Astrocyte of the cerebellum (primary cell): ENCODE results near the gene TSPYL1.

Experiments used
- DNase-seq: peaks from one replicate; pipeline ENCODE4 v3.0.0-alpha.2; 2011; ENCODE audit warnings: low read depth
- H3K4me3 ChIP-seq: 2 replicates; pipeline ENCODE4 v1.5.1; 2011; ENCODE audit warnings: mild to moderate bottlenecking, low read depth, low read length, moderate library complexity
- in situ Hi-C: cut with HindIII; loops from 2 replicates; pipeline ENCODE4 v1.10.0; 2017; ENCODE audit warnings: low sequenced_read_pairs
- TF ChIP-seq, protein P1 (sequence below): IDR thresholded peaks from 2 replicates; pipeline ENCODE4 v1.5.1; 2012; ENCODE audit warnings: low read length, low read depth, moderate library complexity, mild to moderate bottlenecking; ENCODE audit errors: missing control alignments

Gene TSPYL1

DNA sequence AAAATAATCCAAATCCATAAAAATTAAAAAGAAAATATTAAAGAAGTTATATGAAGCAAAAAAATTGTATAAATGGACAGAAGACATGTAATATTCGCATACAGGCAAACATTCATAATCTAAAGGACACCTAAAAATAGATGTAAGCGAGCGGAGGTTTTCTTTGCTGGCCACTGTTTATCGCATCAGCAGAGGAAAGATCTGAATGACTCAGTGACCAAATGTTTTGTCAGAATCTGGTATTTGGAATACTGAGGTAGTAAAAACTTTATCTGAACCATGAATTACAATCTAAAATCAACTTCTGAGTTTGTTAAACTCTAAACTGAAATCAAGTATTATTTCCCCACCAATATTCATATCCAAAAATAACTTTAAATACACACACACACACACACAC lies 33.6 kb downstream of the TSPYL1 start:
- TF ChIP-seq, protein P1, sequence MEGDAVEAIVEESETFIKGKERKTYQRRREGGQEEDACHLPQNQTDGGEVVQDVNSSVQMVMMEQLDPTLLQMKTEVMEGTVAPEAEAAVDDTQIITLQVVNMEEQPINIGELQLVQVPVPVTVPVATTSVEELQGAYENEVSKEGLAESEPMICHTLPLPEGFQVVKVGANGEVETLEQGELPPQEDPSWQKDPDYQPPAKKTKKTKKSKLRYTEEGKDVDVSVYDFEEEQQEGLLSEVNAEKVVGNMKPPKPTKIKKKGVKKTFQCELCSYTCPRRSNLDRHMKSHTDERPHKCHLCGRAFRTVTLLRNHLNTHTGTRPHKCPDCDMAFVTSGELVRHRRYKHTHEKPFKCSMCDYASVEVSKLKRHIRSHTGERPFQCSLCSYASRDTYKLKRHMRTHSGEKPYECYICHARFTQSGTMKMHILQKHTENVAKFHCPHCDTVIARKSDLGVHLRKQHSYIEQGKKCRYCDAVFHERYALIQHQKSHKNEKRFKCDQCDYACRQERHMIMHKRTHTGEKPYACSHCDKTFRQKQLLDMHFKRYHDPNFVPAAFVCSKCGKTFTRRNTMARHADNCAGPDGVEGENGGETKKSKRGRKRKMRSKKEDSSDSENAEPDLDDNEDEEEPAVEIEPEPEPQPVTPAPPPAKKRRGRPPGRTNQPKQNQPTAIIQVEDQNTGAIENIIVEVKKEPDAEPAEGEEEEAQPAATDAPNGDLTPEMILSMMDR: no peak
- DNase-seq: peak; percentile 43
- in situ Hi-C loops: no loop called here
- no peak overlapping the region for H3K4me3 ChIP-seq

DNA sequence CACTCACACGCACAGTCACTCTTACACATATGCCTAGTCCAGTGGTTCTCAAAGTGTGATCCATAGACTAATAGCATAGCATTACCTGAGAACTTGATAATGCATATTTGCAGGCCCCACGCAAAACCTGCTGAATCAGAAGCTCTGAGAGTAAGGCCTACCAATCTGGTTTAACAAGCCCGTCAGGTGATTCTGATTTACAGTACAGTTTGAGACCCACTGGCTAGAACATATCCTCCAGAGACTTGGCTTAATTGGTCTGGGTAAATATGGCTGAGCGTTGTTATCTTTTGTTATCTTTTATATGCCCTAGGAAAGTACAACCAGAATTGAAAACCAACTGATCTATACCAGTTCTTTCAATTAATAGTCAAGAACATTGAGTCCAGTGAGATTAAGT lies 35.4 kb downstream of the TSPYL1 start:
- no peak overlapping the region for H3K4me3 ChIP-seq
- no peak for DNase-seq
- TF ChIP-seq, protein P1: no peak
- in situ Hi-C loops: no loop called here

DNA sequence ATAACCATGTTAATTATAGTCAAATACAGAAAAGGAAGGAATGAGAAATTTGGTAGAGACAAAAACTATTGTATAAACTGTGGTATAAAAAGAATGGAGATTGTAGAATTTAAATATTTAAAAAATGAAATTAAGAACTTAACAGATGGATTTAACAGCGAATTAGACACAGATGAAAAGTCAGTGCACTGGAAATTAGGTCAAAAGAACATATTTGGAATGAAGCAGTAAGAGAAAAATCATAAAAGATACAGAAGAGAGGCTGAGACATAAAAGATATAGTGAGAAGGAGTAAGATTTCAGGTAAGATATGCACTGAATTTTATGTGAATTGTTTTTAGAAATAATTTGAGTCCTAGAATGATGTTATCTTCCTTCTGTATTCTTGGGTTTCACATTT lies 39.9 kb downstream of the TSPYL1 start:
- no peak overlapping the region for H3K4me3 ChIP-seq
- TF ChIP-seq, protein P1: no peak
- DNase-seq: no peak
- in situ Hi-C loops: no loop called here

DNA sequence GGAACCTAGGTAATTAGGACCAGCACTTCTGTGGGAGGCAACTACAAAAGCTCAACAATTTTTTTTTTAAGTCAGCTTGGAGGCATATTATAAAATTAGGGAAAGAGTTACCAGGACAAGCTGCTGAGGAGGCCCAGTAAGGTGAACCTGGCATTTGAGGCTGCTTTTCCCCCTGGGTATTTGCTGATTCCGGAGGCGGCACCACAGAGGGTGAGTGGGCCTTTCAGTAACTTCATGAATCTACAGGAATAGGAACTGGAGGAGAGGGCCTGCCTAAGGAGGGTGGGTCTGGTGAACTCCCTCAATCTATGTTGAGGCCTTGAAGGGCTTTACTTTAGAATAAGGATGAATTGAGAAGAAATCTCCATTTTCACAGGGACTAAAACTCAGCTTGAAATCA lies 40.5 kb downstream of the TSPYL1 start:
- in situ Hi-C loops: no loop called here
- H3K4me3 ChIP-seq: no peak overlapping the region
- TF ChIP-seq, protein P1: no peak
- no peak for DNase-seq

DNA sequence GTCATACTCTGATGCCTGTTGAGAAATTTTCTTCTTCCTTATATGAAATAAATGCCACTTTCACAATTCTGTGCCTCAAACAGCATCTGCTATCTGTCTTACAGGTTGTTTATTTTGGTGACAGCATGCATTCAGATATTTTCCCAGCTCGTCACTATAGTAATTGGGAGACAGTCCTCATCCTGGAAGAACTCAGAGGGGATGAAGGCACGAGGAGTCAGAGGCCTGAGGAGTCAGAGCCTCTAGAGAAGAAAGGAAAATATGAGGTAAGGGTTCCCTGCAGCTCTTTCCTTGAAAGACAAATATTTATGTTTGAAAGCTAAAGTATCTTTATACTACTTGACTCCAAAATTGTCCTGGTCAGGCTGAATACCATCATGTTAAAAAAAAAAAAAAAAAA lies 41.6 kb downstream of the TSPYL1 start:
- in situ Hi-C loops: no loop called here
- no peak overlapping the region for H3K4me3 ChIP-seq

DNA sequence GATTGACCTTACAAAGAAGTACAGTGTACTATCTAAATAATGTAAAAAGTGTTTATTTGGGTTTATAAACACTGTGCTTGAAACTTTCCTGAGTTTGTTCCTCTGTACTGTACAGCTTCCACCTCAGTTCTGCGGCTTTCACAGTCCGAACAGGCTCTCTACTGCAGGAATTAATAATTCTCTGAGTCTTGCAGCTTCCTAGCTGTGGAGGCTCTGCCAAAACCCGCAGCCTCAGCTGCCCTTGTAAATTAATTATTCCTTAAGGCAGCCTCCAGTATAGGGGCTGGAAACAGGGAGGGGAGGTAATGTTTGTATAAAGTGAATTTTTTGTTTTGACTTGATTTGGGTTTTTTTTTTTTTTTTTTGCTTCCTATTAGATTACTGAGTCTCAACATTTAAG lies 45.0 kb downstream of the TSPYL1 start:
- no peak for DNase-seq
- TF ChIP-seq, protein P1: no peak
- in situ Hi-C loops: no loop called here
- H3K4me3 ChIP-seq: no peak overlapping the region

More for the DNA sequence above, 41.6 kb downstream of the TSPYL1 start:
- TF ChIP-seq, protein P1: no peak
- DNase-seq: no peak
